Iris pigment epithelial cell (primary cell): ENCODE data around the gene GOLGA8T.
"Not testable (repeated sequence)": the region's sequence is repeated elsewhere in the genome, so short reads cannot be mapped to it uniquely, and the experiment has no call there.

Experiments used
- DNase-seq: peaks from one replicate; pipeline ENCODE4 v3.0.0-alpha.2; 2011; ENCODE audit warnings: low read depth

Gene GOLGA8T, protein sequence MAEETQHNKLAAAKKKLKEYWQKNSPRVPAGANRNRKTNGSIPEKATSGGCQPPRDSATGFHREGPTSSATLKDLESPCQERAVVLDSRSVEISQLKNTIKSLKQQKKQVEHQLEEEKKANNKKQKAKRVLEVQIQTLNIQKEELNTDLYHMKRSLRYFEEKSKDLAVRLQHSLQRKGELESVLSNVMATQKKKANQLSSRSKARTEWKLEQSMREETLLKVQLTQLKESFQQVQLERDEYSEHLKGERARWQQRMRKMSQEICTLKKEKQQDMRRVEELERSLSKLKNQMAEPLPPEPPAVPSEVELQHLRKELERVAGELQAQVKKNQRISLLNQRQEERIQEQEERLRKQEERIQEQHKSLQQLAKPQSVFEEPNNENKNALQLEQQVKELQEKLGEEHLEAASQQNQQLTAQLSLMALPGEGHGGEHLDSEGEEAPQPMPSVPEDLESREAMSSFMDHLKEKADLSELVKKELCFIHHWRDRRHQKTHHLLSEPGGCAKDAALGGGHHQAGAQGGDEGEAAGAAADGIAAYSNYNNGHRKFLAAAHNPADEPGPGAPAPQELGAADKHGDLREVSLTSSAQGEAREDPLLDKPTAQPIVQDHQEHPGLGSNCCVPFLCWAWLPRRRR

DNA sequence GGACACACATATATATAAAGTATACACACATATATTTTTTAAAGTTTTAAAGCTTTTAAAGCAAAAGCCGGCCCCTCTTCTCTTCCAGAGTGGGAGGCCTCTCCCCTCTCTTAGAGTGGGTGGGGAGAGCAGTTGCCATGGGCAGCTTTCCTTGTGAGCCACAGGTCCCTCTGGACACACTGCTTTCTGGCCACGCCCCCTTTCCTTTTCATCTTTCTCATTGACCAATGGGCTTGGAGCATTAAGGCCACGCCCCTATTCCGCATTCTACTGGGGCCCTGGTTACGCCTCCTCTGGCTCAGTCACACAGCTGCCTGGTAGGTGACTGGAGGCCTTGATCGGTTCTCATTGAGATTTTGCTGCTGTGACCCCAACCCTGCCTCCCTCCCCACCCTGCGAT is at the start of gene GOLGA8T:
Gene GOLGA8T, plus strand, starts transcription at position 301 of the 400 bp plus-strand sequence. Its CDS starts 98 bp downstream, at position 399.
- DNase-seq: not testable (repeated sequence)

DNA sequence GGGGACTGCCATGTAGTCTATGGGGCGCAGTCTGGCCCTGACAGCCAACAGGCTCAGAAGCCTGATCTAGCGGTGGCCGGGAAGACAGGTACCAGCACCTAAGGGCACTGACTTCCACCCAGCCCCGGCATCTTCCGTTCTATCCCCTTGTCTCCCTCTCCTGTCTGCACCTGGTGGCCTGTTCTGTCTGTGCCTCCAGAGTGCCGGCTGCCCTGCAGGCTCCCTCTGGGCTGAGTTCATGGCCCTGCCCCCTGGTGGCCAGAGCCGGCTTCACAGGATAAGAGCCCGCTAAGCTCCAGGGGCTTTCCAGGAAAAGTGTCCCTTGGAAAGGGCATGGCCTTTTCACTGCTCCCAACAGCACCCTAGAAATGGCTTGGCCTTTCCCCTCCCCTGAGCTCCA is 37.0 kb upstream of the GOLGA8T start:
- not testable (repeated sequence) for DNase-seq

DNA sequence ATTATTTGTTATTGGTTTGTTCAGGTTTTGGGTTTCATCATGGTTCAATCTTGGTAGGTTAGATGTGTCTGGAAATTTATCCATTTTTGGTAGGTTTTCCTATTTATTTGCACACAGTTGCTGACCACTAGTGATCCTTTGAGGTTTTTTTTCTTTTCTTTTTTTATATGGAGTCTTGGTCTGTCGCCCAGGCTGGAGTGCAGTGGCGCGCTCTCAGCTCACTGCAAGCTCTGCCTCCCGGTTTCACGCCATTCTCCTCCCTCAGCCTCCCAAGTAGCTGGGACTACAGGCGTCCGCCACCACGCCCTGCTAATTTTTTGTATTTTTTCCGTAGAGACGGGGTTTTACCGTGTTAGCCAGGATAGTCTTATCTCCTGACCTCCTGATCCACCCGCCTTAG is 32.0 kb upstream of the GOLGA8T start:
- not testable (repeated sequence) for DNase-seq

DNA sequence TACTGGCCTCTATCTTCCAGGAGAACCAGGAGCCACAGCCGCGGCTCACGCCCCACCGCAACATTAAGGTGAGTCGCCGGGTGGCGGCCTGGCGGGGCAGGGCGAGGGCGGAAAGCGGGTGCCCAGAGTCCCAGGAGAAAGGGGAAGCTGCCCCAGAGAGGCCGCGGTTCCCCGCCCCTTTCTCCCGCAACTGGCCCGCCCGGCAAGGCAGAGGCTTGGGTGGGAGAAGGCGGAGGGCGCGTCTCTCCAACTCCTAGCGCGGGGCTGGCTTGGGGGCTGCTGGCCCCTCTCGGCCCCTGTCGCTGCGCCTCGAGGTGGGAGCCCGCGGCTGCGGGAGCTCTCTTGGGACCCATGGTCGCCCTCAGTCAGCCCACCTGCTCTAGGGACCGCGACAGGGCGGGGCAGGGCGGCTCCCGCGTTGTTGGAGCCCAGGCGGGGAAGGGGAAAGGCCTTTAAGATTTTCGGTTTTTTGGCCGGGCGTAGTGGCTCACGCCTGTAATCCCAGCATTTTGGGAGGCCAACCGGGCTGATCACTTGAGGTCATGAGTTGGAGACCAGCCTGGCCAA is 30.8 kb upstream of the GOLGA8T start:
- DNase-seq: not testable (repeated sequence)

DNA sequence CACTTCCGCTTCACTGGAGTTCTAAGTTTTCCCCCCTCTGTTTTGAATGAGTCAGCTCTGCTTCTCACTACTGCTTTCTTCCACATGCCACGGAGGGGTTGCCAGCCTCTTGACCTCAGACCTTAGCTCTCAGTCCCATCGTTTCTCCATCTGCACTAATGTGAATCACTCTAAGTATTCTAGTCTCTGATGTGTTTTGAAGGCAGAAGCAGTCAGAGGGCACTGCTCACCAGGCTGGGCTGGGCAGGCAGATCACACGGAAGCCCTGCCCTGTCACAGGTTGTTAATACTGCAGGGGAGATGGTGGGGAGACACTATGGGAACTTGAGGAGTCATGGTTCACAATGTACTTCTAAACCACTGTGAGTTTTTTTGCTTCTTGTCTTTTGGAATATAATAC is 24.3 kb upstream of the GOLGA8T start:
- not testable (repeated sequence) for DNase-seq

DNA sequence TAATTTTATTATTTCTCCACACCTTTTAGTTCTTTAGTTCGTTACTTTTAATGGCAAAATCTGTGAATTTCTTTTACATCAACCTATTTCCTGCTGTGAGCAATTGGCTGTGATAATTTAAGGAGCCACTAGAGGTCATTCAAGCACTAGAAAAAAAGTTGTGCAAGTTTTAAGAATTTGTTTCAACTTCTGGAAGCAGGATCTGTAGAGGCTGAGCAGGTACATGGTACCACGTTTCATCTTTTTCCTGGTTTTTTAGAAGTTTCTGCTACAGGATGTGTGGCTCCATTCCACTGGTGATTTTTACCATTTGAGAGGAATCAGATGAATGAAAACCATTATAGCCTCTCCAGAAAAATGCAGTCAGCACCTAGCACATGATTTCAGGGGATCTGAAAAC is 4.8 kb upstream of the GOLGA8T start:
- peak; percentile 3 for DNase-seq

DNA sequence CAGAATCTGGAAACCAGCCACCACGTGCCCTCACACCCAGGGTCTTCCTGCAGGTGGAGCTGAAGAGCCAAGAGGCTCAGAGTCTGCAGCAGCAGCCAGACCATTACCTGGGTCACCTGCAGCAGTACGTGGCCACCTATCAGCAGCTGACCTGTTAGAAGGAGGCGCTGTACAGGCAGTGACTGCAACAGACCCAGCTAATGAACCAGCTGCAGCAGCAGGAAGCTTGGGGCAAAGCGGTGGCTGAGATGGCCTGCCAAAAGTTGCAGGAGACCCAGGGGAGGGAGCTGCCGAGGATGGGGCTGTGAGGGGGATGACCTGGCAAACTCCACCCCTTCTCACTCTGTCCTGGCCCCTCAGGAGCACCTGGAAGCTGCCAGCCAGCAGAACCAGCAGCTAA is 8.4 kb downstream of the GOLGA8T start:
- not testable (repeated sequence) for DNase-seq

DNA sequence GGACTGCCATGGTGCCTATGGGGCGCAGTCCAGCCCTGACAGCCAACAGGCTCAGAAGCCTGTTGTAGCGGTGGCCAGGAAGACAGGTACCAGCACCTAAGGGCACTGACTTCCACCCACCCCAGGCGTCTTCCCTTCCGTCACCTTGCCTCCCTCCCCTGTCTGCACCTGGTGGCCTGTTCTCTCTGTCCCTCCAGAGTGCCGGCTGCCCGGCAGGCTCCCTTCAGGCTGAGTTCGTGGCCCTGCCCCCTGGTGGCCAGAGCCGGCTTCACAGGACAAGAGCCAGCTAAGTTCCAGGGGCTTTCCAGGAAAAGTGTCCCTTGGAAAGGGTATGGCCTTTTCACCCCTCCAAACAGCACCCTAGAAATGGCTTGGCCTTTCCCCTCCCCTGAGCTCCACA is 15.0 kb downstream of the GOLGA8T start:
- DNase-seq: not testable (repeated sequence)

DNA sequence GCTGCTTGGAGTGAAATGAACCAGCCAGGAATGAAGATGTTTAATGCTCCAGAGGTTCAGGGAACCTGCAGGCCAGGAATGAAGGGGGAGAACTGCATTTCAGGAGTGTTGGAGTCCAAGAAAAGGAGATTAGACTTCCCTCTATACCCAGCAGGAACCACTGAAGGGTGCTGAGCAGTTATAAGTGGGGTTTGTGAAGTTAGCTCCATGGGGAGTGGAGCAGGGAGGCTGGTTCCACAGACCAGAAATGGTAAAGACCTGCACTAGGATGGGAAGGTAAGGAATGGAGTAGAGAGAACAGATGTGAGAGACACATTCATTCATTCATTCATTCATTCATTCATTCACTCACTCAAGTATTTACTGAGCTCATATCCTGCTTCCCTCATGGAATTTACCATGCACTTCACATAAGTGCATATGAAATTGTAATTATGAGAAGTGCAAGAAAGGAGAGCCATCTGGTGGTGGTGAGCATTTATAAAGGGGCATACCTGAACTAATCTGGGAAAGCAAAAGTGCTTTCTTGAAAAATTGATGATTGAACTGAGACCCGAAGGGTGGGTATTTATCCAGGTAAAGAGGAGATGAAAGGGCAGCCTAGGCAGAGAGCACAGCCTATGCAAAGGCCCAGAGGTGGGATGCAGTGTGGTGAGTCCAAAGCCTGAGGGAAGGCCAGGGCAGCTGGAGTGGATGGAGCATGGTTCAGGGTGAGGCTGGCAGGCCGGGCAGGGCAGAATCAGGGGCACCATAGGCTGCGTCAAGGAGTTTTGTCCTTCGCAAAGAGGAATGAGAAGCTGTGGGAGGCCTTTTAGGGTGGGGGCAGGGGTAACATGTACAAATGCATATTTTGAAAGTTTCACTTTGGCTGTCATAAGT is 27.9 kb downstream of the GOLGA8T start:
- DNase-seq: not testable (repeated sequence)

DNA sequence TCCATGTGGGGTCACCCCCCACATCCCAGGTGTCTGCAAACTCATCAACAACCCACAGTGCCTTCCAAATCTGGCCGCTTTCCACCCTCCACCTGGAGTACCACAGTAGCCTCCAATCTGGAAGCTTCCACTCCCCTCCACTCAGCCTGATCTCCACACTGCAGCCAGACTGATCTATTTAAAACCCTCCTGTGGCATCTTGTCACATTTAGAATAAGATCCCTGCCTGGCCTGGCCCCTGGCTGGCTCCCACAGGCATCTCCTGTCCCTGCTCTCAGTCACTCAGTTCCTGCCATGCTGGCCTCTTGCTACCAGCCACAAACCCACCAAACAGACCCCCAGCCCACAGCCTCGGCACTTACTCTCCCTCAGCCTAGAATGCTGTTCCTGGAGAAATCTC is 28.9 kb downstream of the GOLGA8T start:
- not testable (repeated sequence) for DNase-seq

DNA sequence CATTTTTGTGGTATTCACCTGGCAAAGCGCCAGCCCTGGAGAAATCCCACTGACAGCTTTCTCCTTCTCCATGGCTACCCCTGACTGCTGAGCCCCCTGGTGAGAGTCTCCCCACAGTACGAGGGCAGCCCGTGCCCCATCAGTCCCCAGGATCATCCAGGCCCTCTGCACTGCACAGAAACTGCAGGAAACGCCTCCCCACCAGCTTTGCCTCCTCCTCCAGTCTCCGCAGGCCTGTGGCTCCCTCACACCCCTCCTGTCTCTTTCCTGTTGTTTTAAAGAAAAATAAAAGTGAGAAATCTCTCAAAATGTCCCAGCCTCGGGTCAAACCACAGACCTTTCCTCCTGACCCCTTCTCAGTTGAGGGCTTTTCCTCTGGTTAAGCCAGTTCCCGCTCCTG is 29.4 kb downstream of the GOLGA8T start:
- not testable (repeated sequence) for DNase-seq

DNA sequence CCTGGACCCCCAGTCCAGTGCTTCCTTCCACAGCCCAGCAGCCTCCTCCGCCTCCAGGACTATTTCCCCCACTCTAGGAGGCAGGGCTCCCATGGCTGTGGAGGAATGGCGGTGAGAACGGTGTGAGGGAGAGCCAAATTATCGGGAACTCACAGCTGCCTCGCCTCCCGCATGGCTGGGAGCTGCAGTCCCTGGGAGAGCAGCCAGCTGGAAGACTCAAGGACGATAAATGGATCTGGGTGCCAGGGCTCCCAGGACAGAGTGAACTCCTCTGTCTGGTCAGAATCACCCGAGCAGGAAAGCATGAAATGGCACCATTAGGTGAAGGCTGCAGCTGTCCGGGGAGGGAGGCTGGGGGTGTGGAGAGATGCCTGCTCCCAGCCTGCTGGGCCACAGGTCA is 32.6 kb downstream of the GOLGA8T start:
- DNase-seq: not testable (repeated sequence)

DNA sequence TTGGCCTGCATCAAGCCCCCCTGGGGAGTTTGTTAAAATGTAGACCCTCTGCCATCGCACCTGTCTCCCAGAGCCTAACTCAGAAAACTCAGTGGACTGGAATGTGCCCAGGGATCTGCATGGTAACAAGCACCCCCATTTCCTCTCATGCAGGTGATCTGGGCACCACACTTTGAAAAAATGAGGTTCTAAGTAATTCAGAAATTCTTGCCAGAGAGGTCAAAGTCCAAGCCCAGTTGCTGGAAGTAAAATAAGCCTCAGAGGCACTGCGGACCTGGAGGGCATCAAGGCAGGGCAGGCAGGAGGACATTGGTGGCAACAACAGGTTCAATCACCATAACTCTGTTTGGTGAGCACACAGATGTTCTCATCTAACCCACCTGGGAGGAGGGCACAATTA is 33.0 kb downstream of the GOLGA8T start:
- DNase-seq: not testable (repeated sequence)

DNA sequence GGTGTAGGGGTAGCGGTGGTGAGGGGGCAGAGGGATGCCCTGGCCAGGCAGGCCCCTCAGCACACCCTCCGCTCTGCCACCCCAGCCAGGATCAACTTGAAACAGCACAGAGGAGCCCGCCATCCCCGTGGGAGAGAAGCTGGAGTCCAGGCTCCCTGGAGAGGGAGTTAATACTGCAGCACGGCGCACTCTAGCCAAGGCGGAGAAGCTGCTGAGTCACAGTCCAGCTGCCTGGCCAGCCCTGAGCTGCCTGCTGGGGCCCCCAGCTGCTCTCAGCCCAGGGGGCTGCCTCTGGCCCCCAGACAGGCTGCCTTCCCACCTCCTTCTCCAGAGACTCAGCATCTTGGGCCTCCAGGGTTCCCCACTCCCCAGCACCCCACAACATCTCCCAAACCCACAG is 36.6 kb downstream of the GOLGA8T start:
- DNase-seq: not testable (repeated sequence)

DNA sequence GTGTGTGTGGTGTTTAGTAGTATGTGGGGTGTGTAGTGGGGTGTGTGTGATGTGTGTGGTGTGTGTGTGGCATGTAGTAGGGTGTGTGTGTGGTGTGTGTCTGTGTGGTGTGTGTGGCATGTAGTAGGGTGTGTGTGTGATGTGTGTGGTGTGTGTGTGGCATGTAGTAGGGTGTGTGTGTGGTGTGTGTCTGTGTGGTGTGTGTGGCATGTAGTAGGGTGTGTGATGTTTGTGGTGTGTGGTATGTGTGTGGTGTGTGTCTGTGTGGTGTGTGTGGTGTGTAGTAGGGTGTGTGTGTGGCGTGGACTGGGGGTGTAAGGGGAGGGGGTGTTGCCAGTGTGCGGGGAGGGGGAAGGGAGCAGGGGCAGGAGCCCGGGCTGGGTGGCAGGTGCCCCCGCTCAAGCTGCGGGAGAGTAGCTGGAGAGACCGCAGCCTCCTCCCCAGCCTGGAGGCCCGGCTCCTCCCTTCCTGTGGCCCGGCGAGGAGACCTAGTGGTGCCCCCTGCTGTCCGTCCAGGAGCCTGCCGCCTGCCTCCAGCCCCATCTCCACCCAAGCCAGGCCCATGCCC is 38.3 kb downstream of the GOLGA8T start:
- not testable (repeated sequence) for DNase-seq

DNA sequence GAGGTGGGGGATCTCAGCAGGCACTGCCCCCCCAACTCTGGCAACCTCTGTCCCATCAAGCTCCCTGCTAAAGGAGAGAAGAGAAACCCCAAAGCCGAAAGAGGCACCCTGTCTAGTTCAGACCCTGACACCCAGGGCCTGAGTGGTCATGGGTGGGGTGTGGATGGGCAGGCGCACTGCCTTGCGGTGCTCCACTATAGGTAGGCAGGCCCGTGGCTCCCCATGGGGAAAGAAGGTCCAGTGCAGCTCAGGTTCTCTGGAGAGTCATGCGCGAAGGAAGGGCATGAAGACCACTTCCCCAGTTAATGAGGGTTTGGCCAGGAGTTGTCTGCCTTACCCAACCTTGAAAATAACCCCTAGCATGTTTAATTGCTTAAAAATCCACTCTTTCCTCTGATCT is 40.4 kb downstream of the GOLGA8T start:
- DNase-seq: not testable (repeated sequence)

DNA sequence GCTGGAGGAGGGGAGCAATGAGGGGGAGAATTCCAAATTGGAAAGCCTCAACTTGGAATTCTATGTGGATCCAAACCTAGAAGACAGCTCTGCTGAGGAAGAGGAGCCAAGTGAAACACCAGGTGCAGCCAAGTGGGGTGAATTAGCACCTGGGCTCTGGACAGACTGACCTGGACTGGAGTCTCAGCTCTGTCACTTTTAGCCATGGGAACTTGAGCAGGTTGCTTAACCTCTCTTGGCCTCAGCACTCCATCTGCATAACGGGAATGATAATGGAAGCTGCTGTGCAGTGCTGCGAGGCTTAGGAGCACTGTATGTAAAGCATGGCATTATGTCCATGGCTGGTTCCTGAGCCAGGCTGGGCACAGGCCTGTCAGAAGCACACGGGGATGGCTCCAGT is 41.8 kb downstream of the GOLGA8T start:
- DNase-seq: not testable (repeated sequence)

DNA sequence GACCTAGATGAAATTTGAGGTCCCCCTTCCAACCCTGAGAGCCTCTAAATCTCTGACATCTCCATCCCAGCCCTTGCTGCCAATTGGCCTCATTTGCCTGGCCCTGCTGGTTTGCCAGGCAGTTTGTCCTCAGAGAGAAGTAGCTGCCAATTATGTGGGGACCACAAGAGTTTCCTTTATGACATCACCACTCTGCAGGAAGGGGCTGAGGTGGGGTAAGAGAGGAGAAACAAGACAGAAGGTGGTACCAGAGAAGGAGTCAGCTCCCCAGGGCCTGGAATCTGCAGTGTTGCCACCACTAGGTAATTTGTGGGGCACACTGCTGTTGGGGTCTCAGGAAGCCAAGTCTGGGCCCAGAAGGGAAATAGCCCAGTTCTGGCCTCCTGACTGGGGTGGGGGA is 45.0 kb downstream of the GOLGA8T start:
- DNase-seq: not testable (repeated sequence)

DNA sequence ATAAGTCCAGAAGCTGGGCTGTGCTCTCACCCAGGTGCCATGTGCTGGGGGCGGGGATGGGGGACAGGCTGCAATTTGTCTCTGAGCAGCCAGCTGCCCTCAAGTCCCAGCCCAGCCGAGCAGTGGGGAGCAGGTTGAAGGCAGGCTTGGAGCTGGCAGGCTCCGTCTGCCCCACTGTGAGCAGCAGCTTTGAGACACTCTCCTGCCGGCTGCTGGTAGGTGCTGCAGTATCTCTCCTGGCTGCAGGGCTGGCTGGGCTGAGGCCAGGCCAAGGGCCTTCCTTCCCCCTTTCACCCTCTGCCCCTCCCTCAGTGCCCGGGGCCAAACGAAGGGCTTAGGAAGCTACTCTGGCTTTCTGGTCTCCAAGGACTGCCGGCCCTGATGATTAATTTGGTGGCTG is 50.6 kb downstream of the GOLGA8T start:
- DNase-seq: not testable (repeated sequence)

DNA sequence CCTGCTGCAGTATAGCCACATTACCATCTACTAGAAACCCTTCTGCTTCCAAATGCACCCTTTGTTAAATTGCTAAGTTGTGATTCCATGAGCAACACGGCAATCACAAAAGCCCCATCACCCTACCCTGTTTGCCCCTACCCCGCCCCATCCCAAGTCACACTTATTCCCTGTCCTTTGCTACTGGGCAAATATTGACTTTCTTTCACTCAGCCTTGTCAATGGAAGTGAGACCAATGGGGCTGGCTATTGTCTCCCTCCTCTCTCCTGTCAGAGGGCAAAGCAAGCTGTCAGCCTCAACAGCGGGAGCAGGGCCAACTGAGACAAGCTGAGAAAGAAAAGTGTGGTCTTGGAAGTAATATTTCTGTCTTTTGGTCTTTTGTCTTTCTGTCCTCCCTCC is 52.6 kb downstream of the GOLGA8T start:
- DNase-seq: not testable (repeated sequence)

DNA sequence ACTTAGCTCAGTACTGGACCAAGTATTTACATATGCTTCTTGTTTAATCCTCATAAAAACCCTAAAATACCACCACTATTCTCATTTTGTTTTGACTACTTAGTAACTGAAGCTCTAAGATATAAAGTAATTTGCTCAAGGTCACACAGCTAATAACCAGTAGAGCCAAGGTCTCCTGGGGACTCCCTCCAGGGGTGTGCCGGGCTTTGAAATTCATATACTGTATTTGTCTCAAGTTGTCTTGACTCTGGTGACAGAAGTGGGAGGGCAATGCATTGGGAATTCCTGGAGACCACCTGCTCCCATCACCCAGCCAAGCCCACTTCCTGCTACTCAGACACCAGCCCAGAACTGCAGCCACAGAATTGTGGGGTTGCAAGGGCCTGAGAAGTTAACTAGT is 54.9 kb downstream of the GOLGA8T start:
- DNase-seq: not testable (repeated sequence)

DNA sequence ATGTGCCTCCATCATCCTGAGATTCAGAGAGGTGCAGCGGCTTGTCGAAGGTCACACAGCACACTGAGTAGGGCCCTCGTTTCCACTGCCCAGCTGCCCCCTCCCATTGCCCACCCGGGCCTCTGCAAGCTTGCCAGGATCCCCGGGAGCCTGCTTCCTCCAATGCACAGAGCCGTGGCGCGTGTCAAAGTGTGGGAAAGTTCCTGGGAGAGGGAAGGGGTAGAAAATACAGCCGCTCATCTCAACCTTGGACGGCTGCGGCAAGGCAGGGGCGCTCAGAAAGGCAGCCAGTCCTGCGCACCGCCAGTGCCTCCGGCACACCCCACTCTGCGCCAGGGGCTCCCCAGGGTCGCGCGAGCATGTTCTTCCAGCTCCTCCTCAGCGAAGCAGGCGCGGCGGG is 56.3 kb downstream of the GOLGA8T start:
- not testable (repeated sequence) for DNase-seq
